ENCODE measurements around the gene LGR4. TPM values are rescaled to one million over a fixed set of nuclear protein-coding genes. Genes with fewer than 3 reads are reported as not detected.
"Not testable (repeated sequence)": the region's sequence is repeated elsewhere in the genome, so short reads cannot be mapped to it uniquely, and the experiment has no call there.

Gene LGR4
- under 1 TPM in 1 of 2 experiments, not detected in 1; 0.04 TPM for total RNA-seq

- CTCF ChIA-PET = no interaction called here
- POLR2A ChIA-PET = no interaction called here
Measured at GRCh38 chr11:27472398-27473016, at the start of gene LGR4. TSS of gene LGR4 (minus strand) at chr11:27472790. CDS start at chr11:27472302, 488 bp downstream.

- CTCF ChIA-PET = no interaction called here
- POLR2A ChIA-PET = no interaction called here
Measured at GRCh38 chr11:27520226-27520625, 47.6 kb upstream of the LGR4 start.

GRCh38 chr11:27518518-27518917, 45.9 kb upstream of the LGR4 start:
- POLR2A ChIA-PET = no interaction called here
- CTCF ChIA-PET = no interaction called here

GRCh38 chr11:27517490-27517889, 44.9 kb upstream of the LGR4 start:
- CTCF ChIA-PET, POLR2A ChIA-PET: not testable (repeated sequence)

GRCh38 chr11:27514558-27514957, 42.0 kb upstream of the LGR4 start:
- CTCF ChIA-PET = no interaction called here
- POLR2A ChIA-PET = no interaction called here

- ChIA-PET CTCF (no interaction called here), POLR2A (no interaction called here)
Measured at GRCh38 chr11:27514076-27514475, 41.5 kb upstream of the LGR4 start.

- CTCF ChIA-PET = no interaction called here
- POLR2A ChIA-PET = no interaction called here
Measured at GRCh38 chr11:27513389-27513788, 40.8 kb upstream of the LGR4 start.

GRCh38 chr11:27512238-27512637, 39.6 kb upstream of the LGR4 start:
- POLR2A ChIA-PET = no interaction called here

GRCh38 chr11:27509908-27510307, 37.3 kb upstream of the LGR4 start:
- POLR2A ChIA-PET = no interaction called here
- CTCF ChIA-PET = no interaction called here

More at GRCh38 chr11:27512238-27512637, 39.6 kb upstream of the LGR4 start:
- CTCF ChIA-PET = no interaction called here

GRCh38 chr11:27507557-27508322, 35.1 kb upstream of the LGR4 start:
- ChIA-PET POLR2A (no interaction called here), CTCF (no interaction called here)

- ChIA-PET POLR2A (no interaction called here), CTCF (no interaction called here)
Measured at GRCh38 chr11:27506200-27507182, 33.9 kb upstream of the LGR4 start, which contains the start of gene LIN7C. TSS of gene LIN7C (minus strand) at chr11:27506769. CDS start at chr11:27506752, 17 bp downstream.

- ChIA-PET POLR2A (no interaction called here), CTCF (no interaction called here)
Measured at GRCh38 chr11:27505781-27506180, 33.2 kb upstream of the LGR4 start.

- ChIA-PET CTCF (no interaction called here), POLR2A (no interaction called here)
Measured at GRCh38 chr11:27504205-27504604, 31.6 kb upstream of the LGR4 start.

GRCh38 chr11:27501100-27501499, 28.5 kb upstream of the LGR4 start:
- ChIA-PET CTCF (no interaction called here), POLR2A (no interaction called here)

GRCh38 chr11:27497911-27498310, 25.3 kb upstream of the LGR4 start:
- POLR2A ChIA-PET = no interaction called here
- CTCF ChIA-PET = interaction anchor here (0.6 to 3.8 kb wide), 4 partner anchors 11 to 315 kb away, joined by 3 to 16 read pairs (median 4); no protein-coding TSS in a partner anchor

- CTCF ChIA-PET = interaction anchor here (0.6 to 3.8 kb wide), 3 partner anchors 11 to 70 kb away, joined by 3 to 16 read pairs (median 3); no protein-coding TSS in a partner anchor
- POLR2A ChIA-PET = no interaction called here
Measured at GRCh38 chr11:27497284-27497866, 24.8 kb upstream of the LGR4 start.

- POLR2A ChIA-PET = interaction anchor here (0.7 kb wide), 1 partner anchor 167 kb away, joined by 3 read pairs; no protein-coding TSS in a partner anchor
- CTCF ChIA-PET = interaction anchor here (3.8 kb wide), 1 partner anchor 10 kb away, joined by 16 read pairs; no protein-coding TSS in a partner anchor
Measured at GRCh38 chr11:27496461-27496860, 23.9 kb upstream of the LGR4 start.

- CTCF ChIA-PET = interaction anchor here (0.7 to 3.8 kb wide), 2 partner anchors 9 to 542 kb away, joined by 3 to 16 read pairs; no protein-coding TSS in a partner anchor
- POLR2A ChIA-PET = no interaction called here
Measured at GRCh38 chr11:27495710-27496300, 23.2 kb upstream of the LGR4 start.

GRCh38 chr11:27489092-27489491, 16.5 kb upstream of the LGR4 start:
- POLR2A ChIA-PET = no interaction called here
- CTCF ChIA-PET = interaction anchor here (1.1 to 1.3 kb wide), 2 partner anchors 10 to 305 kb away, joined by 3 read pairs; no protein-coding TSS in a partner anchor
